CD4-positive, alpha-beta T cell (primary cell): Measurements from ENCODE around the gene KLHL33. TPM values are rescaled to one million over a fixed set of nuclear protein-coding genes. Genes with fewer than 3 reads are reported as not detected.

Experiments
- ATAC-seq: fragments of 200-7000 bp; cut with Tn5 transposase; one replicate; pipeline ENCODE4 v1.10.0; 2022; ENCODE audit warnings: mild to moderate bottlenecking; ENCODE audit not compliant: poor library complexity
- CTCF ChIA-PET: fragments of 350-600 bp; sonication (Branson Sonifier 250); formaldehyde crosslinking; loops from one replicate; lab custom pipeline; 2021; ENCODE audit warnings: antibody characterized with exemption, inconsistent platforms; lab: Charles Lee
- POLR2A ChIA-PET: fragments of 350-600 bp; sonication (Branson Sonifier 250); formaldehyde crosslinking; loops from one replicate; lab custom pipeline; 2021; ENCODE audit warnings: antibody characterized with exemption, inconsistent platforms; lab: Charles Lee
- DNase-seq, 14 experiments: peaks; one replicate each; pipeline ENCODE4 v3.0.0-alpha.2; 2013 to 2020; ENCODE audit warnings: mixed read lengths in 2 of 14
- H3K27ac ChIP-seq, 2 donors: one replicate each; pipeline versions ENCODE4 v1.5.1 to v1.7.0; 2013; ENCODE audit warnings: low read length in 2 of 2, low read depth in 1 of 2, mild to moderate bottlenecking in 1 of 2
- H3K27me3 ChIP-seq, 2 experiments: 1 replicate in 1 of 2; 2 replicates in 1 of 2; pipeline versions ENCODE4 v1.6.1 to v1.7.0; 2013; ENCODE audit warnings: low read length in 2 of 2, control low read depth in 1 of 2, mild to moderate bottlenecking in 1 of 2, moderate library complexity in 1 of 2; ENCODE audit not compliant: insufficient read depth in 2 of 2, control insufficient read depth in 1 of 2
- H3K36me3 ChIP-seq: one replicate; pipeline ENCODE4 v1.6.1; 2013; ENCODE audit warnings: low read length, control low read depth; ENCODE audit not compliant: insufficient read depth
- H3K4me1 ChIP-seq: one replicate; pipeline ENCODE4 v1.6.1; 2013; ENCODE audit warnings: low read length, control low read depth; ENCODE audit not compliant: insufficient read depth
- H3K4me3 ChIP-seq: one replicate; pipeline ENCODE4 v1.5.1; 2013; ENCODE audit warnings: mild to moderate bottlenecking, low read length, moderate library complexity
- H3K9me3 ChIP-seq, 2 experiments: 1 replicate in 1 of 2; 2 replicates in 1 of 2; pipeline versions ENCODE4 v1.6.1 to v1.7.0; 2013; ENCODE audit warnings: low read length in 2 of 2, mild to moderate bottlenecking in 2 of 2, control low read depth in 1 of 2, moderate library complexity in 1 of 2; ENCODE audit not compliant: control insufficient read depth in 1 of 2, insufficient read depth in 1 of 2
- H3K27ac Mint-ChIP-seq: one replicate; pipeline ENCODE4 v1.8.0; 2020; ENCODE audit warnings: mixed read lengths
- H3K27me3 Mint-ChIP-seq: one replicate; pipeline ENCODE4 v1.8.0; 2021; ENCODE audit warnings: mixed read lengths
- H3K36me3 Mint-ChIP-seq: one replicate; pipeline ENCODE4 v1.8.0; 2021; ENCODE audit warnings: low read depth, mixed read lengths
- H3K4me1 Mint-ChIP-seq: one replicate; pipeline ENCODE4 v1.8.0; 2021; ENCODE audit warnings: low read depth, mixed read lengths
- H3K4me3 Mint-ChIP-seq: one replicate; pipeline ENCODE4 v1.8.0; 2020; ENCODE audit warnings: mild to moderate bottlenecking, mixed read lengths
- H3K9me3 Mint-ChIP-seq: one replicate; pipeline ENCODE4 v1.8.0; 2020; ENCODE audit warnings: mixed read lengths
- intact Hi-C, 2 experiments: fragments of 100-400 bp; cut with DNase I in 1 of 2; cut with micrococcal nuclease in 1 of 2; formaldehyde crosslinking; loops; one replicate each; pipeline versions ENCODE4 v1.15.1 to v1.9.0; 2023 to 2025; cut with DNase I, micrococcal nuclease
- polyA plus RNA-seq, 2 donors: library from polyadenylated mRNA; unstranded; fragments of 120-200 nt; gene quantifications; one replicate each; pipeline ENCODE4 v1.2.1, GENCODE V29; 2013
- total RNA-seq, 174 experiments: library from RNA in 2 of 174; stranded (reverse) in 2 of 174; gene quantifications; one replicate each; pipeline ENCODE4 v1.2.3 and lab custom pipeline; 2021 to 2026
- TF ChIP-seq, protein P1 (sequence below): fragments of 200-600 bp; IDR thresholded peaks from one replicate; pipeline ENCODE4 v1.8.0; 2022; ENCODE audit warnings: antibody characterized with exemption, mild to moderate bottlenecking

Gene KLHL33, protein sequence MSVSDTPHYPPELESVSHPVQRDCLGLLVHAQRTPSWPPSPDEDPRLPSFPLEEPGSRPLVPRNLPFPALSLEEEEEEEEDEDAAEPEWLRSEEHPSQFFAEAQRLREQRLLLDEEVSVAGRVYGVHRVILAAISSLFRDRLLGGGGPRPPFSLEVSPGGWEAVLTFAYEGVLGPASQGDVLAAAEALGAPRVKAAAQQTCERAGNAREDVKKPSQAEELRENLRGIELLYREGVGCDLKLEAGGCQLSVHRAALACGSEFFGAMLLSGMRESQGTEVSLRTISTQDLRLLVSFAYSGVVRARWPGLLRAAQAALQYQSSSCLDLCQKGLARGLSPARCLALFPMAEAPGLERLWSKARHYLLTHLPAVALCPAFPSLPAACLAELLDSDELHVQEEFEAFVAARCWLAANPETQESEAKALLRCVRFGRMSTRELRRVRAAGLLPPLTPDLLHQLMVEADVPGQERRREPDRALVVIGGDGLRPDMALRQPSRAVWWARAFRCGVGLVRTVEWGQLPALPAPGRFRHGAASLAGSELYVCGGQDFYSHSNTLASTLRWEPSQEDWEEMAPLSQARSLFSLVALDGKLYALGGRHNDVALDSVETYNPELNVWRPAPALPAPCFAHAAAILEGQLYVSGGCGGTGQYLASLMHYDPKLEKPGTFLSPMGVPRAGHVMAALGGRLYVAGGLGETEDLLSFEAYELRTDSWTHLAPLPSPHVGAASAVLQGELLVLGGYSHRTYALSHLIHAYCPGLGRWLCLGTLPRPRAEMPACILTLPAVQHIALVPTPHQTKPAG
- total RNA-seq = under 1 TPM; 0.19 to 0.31 TPM
- 0.23 TPM for polyA plus RNA-seq (2013, experiment 1 of 2)
- polyA plus RNA-seq (2013, experiment 2 of 2) = 0.12 TPM
- 0 to 1.2 (median 0.06) reads per million in 172 experiments for total RNA-seq (lab: John Stamatoyannopoulos, UW)

DNA sequence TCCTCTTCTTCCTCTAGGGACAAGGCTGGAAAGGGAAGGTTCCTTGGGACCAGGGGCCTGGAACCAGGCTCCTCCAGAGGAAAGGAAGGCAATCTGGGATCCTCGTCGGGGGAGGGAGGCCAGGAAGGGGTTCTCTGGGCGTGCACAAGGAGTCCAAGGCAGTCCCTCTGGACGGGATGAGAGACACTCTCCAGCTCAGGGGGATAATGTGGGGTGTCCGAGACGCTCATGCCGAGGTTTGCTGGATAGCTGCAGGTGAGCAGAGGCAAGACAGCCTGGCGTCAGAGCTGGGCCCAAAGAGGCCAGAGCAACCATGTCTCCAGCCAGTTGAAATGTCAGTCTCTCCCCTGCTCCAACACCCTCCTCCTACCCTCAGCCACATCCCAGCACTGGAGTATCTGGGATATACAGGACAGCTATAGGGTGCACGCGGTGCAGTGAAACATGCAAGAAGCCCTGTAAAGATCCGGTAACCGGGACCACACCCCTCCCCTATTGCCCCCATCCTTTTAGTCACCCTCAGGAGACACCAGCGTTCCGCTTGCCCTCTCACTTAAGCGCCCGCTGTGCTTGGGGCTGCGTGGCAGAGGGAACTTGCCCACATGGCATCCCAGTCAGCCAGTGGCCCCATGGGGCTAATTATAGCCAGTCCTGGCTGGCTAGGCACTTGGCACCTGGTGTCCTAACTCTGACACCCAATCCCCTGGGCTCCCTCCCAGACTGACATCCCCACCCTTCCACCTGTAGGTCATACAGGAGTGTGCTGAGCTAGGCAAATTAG, at the start of gene KLHL33:
KLHL33 (minus strand) TSS at position 585 of the 781 bp plus-strand sequence; CDS start at position 230, 355 bp downstream.
- Mint-ChIP-seq H3K4me3 (no peak within 1 kb of the TSS), H3K27ac (no peak within 1 kb of the TSS)

DNA sequence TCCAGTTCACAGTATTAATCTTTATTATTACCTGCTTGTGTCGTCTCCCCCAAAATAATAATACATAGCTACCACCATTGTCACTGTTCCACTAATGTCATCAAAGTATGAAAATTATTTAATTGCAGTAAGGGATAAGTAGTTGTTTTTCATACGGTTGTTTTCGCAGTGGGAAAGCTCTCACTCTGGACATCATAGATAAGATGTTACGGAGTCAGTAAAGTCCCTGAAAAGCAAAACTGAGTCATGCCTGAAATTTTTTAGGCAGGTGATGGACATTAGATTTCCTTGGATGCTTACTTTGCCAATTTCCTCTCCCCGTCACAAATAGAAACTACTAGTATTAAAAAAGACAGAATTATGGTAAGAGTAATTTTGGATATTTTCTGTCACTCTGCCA, 46.4 kb upstream of the KLHL33 start:
- Mint-ChIP-seq H3K9me3 (no peaks in the 10 kb centered on the region), H3K36me3 (peaks cover 8% of the 10 kb centered on the region), H3K27ac (peak overlapping the region; percentile 87), H3K27me3 (no peaks in the 10 kb centered on the region), H3K4me3 (no peak overlapping the region), H3K4me1 (peaks cover 85% of the 10 kb centered on the region)
- Histone ChIP-seq H3K9me3 (no peaks in the 10 kb centered on the region), H3K27me3 (no peaks in the 10 kb centered on the region), H3K36me3 (peaks cover 3% of the 10 kb centered on the region), H3K4me3 (no peak overlapping the region), H3K4me1 (peaks cover 52% of the 10 kb centered on the region), H3K27ac (no peak overlapping the region)
- DNase-seq (no peak), ATAC-seq (no peak)
- POLR2A ChIA-PET = interaction anchor here (1.7 kb wide), 1 partner anchor 20 kb away, joined by 6 read pairs; the partner anchor contains the start of gene PIP4P1
- intact Hi-C loops = no loop called here
- TF ChIP-seq, protein P1, sequence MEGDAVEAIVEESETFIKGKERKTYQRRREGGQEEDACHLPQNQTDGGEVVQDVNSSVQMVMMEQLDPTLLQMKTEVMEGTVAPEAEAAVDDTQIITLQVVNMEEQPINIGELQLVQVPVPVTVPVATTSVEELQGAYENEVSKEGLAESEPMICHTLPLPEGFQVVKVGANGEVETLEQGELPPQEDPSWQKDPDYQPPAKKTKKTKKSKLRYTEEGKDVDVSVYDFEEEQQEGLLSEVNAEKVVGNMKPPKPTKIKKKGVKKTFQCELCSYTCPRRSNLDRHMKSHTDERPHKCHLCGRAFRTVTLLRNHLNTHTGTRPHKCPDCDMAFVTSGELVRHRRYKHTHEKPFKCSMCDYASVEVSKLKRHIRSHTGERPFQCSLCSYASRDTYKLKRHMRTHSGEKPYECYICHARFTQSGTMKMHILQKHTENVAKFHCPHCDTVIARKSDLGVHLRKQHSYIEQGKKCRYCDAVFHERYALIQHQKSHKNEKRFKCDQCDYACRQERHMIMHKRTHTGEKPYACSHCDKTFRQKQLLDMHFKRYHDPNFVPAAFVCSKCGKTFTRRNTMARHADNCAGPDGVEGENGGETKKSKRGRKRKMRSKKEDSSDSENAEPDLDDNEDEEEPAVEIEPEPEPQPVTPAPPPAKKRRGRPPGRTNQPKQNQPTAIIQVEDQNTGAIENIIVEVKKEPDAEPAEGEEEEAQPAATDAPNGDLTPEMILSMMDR = no peak
- CTCF ChIA-PET = interaction anchor here (1.0 kb wide), 1 partner anchor 13 kb away, joined by 4 read pairs; the partner anchor contains the start of gene PNP

More for the DNA sequence above, at the start of gene KLHL33:
- Mint-ChIP-seq H3K9me3 (no peaks in the 10 kb centered on the region), H3K36me3 (no peaks in the 10 kb centered on the region), H3K4me1 (peaks cover 8% of the 10 kb centered on the region), H3K27me3 (no peaks in the 10 kb centered on the region)
- Histone ChIP-seq H3K36me3 (no peaks in the 10 kb centered on the region), H3K4me1 (peaks cover 9% of the 10 kb centered on the region), H3K9me3 (no peaks in the 10 kb centered on the region), H3K4me3 (no peak within 1 kb of the TSS), H3K27me3 (no peaks in the 10 kb centered on the region), H3K27ac (no peak within 1 kb of the TSS)
- ChIA-PET CTCF (no interaction called here), POLR2A (no interaction called here)
- TF ChIP-seq, protein P1 = no peak
- intact Hi-C loops = no loop called here
- DNase-seq (no peak), ATAC-seq (no peak)
